ENCODE measurements around the gene PDHB.

PDHB gene

DNA sequence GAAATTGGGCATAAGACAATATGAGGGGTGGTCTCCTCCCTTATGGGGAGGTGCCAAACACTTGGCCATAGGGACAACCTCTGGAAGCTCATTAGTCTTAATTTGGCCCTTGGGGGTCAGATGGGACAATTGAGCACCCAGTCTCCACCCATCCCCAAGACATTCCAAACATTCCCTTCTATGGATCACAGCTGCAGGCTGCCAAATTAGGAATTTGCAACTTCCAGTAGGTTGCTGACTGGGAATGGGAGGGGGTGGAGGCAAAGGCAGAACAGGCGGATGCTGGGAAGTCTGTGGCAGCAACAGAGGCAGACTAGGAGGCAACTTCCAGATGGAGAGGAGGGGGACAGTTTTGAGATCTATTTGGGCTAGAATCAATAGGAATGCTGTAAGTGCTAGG is 1.4 kb upstream of the PDHB start:
- no peak for DNase-seq

DNA sequence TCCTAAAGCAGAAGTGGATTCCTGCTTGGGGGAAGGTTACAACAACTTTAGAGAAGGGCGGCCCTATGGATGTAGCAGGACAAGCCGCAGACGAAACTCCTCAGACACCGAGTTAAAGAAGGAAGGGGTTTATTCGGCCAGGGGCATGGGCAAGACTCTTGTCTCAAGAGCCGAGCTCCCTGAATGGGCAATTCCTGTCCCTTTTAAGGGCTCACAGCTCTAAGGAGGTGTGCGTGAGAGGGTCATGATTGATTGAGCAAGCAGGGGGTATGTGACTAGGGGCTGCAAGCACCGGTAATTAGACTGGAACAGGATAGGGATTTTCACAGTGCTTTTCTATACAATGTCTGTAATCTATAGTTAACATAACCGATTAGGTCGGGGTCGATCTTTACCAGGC is 879 bp upstream of the PDHB start:
- DNase-seq = no peak

GRCh38 chr3:58434168-58434504 is 504 bp upstream of the PDHB start:
- no peak for DNase-seq

- DNase-seq = no peak
Measured at GRCh38 chr3:58432905-58433304, 727 bp downstream of the PDHB start.

GRCh38 chr3:58429657-58430056 is 4.0 kb downstream of the PDHB start:
- no peak for DNase-seq

DNA sequence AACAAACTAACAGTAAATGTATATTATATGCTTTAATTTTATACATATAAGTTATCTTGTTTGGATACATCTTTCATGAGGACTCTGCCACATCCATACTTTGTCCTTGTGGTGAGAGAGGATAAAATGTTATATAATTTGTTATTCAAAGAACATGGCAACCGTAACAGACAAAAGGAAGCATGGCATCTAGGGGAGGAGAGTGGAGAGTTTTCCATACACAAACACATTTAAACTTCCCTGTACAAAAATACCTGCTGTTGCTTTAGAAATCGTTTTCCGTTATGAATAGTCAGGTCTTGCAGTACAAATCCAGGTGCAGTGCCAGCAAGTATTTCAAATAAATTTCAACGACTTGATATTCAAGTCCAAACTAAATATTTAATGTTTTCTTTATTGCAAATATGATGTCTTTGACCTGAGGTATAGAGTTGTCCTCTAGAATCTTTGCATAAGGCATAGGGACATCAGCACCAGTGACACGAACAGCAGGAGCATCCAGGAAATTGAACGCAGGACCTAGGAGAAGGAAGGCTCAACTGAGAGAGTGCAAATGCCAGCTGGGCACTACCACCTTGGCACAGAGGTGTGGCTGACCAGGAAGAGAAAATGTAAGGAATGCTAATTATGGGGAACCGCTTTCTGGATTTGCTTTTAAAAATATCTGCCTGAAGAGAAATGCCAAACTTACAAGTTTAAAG is 5.8 kb downstream of the PDHB start:
- no peak for DNase-seq

GRCh38 chr3:58425782-58426181 is 7.8 kb downstream of the PDHB start:
- DNase-seq = no peak

DNA sequence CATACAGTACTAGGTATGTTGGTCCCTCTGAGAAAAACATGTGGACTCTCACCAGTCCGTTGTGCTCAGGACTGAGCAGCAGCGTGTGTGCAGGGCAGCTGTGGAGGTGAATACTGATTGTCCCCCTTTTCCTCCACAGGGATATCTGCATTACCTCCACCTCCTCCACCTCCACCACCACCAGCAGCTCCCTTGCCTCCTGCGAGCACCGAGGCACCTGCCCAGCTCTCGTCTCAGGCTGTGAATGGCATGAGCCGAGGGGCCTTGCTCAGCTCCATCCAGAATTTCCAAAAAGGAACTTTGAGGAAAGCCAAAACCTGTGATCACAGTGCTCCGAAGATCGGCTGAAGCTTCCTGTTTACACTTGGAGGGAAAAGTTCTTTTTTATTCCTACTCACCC is 9.0 kb downstream of the PDHB start:
- DNase-seq = no peak

DNA sequence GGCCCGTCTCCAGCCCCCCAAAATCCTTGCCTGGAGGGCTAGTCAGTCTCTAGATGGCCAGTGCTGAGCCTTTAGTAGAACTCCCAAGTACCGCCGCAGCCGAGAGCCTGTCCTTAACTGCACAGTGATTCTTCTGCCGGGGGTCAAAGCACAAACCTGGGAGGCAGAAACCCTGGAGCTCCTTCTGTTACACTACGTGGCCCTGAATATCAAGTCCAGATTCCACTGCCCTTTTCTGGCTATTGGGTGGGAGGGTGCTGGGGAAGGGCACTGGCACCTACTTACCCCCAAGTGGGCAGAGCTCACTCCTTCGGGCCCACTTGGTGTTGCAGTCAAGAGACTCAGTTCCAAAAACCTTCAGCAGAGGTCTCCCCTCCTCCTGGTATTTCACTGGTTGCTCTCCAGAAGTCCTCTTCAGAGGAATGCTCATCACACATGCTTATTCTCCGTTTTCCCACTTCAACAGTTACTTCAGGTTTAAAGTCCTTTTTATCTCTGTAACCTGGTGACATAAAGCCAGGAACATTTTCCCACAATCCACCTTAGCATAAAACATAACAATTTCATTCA is 10.8 kb downstream of the PDHB start:
- DNase-seq = no peak

GRCh38 chr3:58421004-58421403 is 12.6 kb downstream of the PDHB start:
- DNase-seq = no peak

DNA sequence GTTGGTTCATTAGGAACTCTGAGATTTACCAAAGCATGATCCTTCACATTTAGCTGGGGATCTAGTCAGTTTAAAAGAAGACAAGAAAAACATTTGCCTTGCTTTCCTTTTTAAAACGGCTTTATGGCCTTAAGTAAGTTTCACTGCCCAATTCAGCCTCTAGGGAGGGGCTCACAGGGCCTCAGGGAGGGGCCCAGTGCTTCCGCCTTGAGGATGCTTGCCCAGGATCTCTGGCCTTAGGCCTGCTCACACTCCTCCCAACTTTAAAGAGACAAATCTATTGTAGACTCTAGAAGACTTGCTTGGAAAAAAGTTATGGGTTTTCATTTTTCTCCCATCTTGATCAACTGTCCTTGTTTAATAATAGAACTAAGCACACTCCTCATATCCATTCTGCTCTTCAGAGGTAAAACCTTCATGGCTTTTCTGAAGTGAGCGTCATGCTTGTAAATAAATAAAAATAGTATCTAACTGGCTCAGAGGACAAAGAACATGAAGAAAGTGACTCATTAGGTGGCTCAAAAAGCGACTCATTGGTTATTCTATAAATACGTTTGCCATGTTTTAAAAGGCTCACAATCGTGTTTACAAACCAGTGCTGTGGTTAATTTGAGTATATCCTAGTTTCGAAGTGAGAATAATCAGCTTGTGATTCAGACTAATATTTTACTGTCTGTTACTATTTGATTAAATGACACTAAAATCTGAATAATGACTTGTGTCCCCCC is 13.7 kb downstream of the PDHB start:
- no peak for DNase-seq

DNA sequence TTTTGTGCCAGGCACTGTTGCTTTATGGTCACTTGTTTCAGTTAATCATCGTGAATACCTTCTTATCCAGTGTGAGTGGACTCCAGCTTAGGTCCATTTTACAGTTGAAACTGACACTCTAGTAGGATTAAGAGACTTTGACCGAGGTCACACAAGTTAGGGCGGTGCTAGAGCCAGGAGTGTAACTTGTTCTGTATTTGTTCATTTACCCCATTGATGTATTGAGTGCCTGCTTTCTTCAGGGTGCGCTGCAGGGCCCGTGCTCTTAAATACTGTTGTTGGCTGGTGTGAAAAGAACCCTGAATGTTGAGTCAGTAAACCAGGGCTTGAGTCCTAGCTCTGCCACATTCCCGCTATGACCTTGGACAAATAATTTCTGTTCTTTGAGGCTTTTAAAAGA is 15.4 kb downstream of the PDHB start:
- no peak for DNase-seq

DNA sequence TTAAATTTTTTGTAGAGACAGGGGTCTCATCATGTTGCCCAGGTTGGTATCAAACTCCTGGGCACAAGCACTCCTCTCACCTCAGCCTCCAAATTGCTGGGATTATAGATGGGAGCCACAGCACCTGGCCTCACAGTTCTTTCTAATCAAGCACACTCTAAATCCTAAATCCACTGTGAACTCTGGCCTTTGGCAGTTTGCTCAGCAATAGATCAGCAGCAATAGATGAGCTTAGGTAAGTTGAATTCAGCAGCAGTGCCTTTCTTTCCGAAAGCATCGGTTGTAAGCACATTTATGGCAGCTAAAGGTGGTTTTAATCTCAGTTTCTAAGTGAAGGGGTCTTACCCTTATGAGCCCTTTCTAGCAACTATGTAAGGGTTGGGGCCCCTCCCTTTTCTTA is 16.6 kb downstream of the PDHB start:
- no peak for DNase-seq

DNA sequence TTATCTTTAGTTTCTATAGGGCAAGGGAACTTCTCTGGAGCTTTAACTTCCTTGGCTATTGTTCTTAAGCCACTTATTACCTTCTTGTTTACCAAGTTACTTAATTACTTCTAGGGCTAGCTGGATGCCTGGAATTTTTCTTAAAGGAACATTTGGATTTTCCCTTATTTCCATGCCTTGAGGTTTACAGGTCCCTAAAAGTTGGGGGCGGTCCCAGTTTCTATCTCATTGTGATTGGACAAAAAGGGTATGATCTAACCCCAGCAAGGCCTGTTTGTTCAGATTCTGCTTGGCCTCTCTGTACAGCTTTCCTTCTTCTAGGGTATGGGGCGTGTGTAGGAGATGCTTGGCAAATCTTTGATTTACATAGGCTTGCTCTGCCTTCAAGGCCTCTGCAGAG is 17.4 kb downstream of the PDHB start:
- DNase-seq = no peak

GRCh38 chr3:58414538-58415197 is 19.0 kb downstream of the PDHB start:
- no peak for DNase-seq

DNA sequence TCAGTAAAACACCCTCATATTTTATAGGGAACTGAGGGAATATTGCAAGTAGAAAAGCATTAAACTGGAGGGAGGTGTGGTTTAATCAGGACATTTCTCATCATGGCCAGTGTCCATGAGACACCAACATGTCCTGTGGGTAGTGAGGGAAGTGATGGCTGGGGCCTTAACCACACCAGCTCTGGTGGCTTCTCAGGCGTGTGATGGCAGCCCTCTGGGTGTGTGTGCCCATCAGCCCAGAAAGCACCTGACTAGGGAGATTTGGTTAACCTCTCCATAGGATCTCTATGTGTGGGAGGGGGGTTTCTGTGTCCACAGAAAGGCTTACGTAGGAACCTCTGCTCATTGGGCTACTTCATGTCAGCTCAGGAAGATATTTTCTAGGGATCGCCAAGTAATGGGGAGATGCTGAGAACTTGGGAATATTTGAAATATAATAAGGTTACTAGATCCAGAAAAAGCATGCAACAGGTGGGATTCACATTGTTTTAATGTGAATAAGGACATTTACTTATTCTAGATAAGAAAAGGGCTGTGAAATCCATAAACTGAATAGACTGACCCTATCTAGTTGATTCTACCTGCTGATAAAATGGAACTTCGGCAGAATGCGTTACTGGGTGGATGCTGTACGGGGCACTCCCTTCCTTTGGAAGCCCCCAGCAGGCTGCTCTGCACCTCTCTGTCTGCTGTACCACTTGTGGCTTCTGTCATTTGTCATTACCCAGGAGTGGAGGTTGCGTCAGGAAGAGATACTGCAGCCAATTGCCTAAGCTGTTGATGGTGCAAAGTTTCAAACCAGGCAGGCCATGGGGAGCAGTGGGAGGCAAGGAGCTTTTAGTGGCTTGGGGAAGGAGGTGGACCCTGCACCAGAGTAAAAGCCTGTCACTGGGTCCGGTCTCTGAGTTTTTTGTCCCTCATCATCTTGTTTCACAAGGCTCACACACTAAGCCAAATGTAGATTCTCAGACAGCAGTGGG is 21.5 kb downstream of the PDHB start:
- DNase-seq = no peak

DNA sequence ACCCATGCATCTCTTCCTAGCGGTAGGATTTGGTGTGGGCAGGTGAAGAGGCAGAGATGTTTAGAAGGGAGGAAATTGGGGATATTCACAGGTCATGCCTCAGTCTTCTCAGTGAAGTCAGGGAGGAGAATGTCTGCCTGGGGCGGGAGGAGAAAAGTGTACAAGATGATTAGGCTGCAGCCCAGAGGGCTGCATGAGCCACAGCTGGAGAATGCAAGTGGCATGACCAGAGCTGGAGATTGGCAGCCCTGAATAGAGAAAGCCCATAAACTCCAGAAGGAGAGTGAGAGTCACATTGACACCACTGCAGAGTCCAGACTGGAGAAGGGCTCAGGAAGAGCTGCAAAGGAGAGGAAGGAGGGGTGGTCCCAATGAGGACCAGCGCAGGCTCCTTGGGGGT is 22.6 kb downstream of the PDHB start:
- DNase-seq = no peak

GRCh38 chr3:58409663-58410062 is 24.0 kb downstream of the PDHB start:
- DNase-seq = no peak

DNA sequence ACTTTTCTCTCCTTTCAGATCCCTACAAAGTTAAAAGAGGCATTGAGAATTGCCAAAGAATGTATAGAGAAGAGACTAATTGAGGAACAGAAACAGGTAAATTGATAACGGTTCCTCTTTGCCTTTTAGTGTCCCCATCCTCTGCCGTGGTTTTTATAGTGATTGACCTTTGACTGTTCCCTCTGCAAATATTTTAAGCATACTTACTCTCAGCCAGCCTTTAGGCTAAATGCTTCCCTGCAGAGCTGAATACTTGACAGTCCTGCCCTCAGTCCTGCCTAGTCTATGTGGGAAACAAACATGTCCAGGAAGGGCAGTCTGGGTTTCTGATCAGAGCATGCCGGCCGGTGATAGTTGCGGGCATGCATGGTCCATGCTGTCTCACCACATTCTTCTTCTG is 24.7 kb downstream of the PDHB start:
- no peak for DNase-seq

- no peak for DNase-seq
Measured at GRCh38 chr3:58404396-58404795, 29.2 kb downstream of the PDHB start.

GRCh38 chr3:58403513-58404109 is 30.0 kb downstream of the PDHB start:
- no peak for DNase-seq

GRCh38 chr3:58398669-58399333 is 34.8 kb downstream of the PDHB start:
- no peak for DNase-seq
